ENCODE results near the gene SPG11.
"Not testable (repeated sequence)": the region's sequence is repeated elsewhere in the genome, so short reads cannot be mapped to it uniquely, and the experiment has no call there.

Gene SPG11

GRCh38 chr15:44598892-44599291 lies 64.6 kb downstream of the SPG11 start:
- DNase-seq, result no peak

- no peak for DNase-seq
Measured at GRCh38 chr15:44598066-44598465, 65.4 kb downstream of the SPG11 start.

- DNase-seq, result no peak
Measured at GRCh38 chr15:44596511-44597010, 66.9 kb downstream of the SPG11 start.

GRCh38 chr15:44595656-44596510 lies 67.6 kb downstream of the SPG11 start:
- DNase-seq, result no peak

GRCh38 chr15:44595246-44595645 lies 68.2 kb downstream of the SPG11 start:
- no peak for DNase-seq

- DNase-seq, result no peak
Measured at GRCh38 chr15:44593042-44593736, 70.3 kb downstream of the SPG11 start.

GRCh38 chr15:44591326-44591725 lies 72.1 kb downstream of the SPG11 start:
- DNase-seq, result no peak

- DNase-seq, result no peak
Measured at GRCh38 chr15:44588541-44588940, 74.9 kb downstream of the SPG11 start.

GRCh38 chr15:44585633-44586032 lies 77.8 kb downstream of the SPG11 start:
- DNase-seq, result no peak

- peak; percentile 61 for DNase-seq
Measured at GRCh38 chr15:44584162-44584749, 79.2 kb downstream of the SPG11 start.

GRCh38 chr15:44580105-44580504 lies 83.4 kb downstream of the SPG11 start:
- DNase-seq, result no peak

GRCh38 chr15:44574734-44575133 lies 88.7 kb downstream of the SPG11 start:
- DNase-seq, result no peak

GRCh38 chr15:44573386-44573785 lies 90.1 kb downstream of the SPG11 start:
- no peak for DNase-seq

- DNase-seq, result no peak
Measured at GRCh38 chr15:44570361-44570760, 93.1 kb downstream of the SPG11 start.

GRCh38 chr15:44569316-44569715 lies 94.1 kb downstream of the SPG11 start:
- no peak for DNase-seq

- no peak for DNase-seq
Measured at GRCh38 chr15:44568338-44568737, 95.1 kb downstream of the SPG11 start.

- DNase-seq, result no peak
Measured at GRCh38 chr15:44566155-44566540, 97.3 kb downstream of the SPG11 start.

- no peak for DNase-seq
Measured at GRCh38 chr15:44565387-44566154, 97.9 kb downstream of the SPG11 start.

GRCh38 chr15:44560926-44561325 lies 102.5 kb downstream of the SPG11 start:
- DNase-seq, result not testable (repeated sequence)

- DNase-seq, result no peak
Measured at GRCh38 chr15:44554934-44555723, 108.3 kb downstream of the SPG11 start.

- no peak for DNase-seq
Measured at GRCh38 chr15:44550734-44551133, 112.7 kb downstream of the SPG11 start.

GRCh38 chr15:44550256-44550655 lies 113.2 kb downstream of the SPG11 start:
- DNase-seq, result no peak

Data from stimulated activated CD4-positive, alpha-beta T cell treated with anti-CD3 and anti-CD28 coated beads, Interleukin-1b, Interleukin-23, amount 100 ng/mL, for 48 hours (primary cell).